Body of pancreas (tissue), 4 donors: ENCODE measurements around the gene TOPORS.

Experiments
- POLR2A ChIP-seq, 3 donors: fragments of 450-650 bp; IDR thresholded peaks; one replicate each; pipeline ENCODE4 v1.6.1; 2016; ENCODE audit warnings: antibody characterized with exemption in 3 of 3, mild to moderate bottlenecking in 2 of 3
- TF ChIP-seq, protein P1 (sequence below), 7 experiments: fragments of 450-650 bp in 4 of 7; fragments of 200-600 bp in 3 of 7; sonication (generic) in 3 of 7; IDR thresholded peaks; one replicate each; pipeline ENCODE4 v1.5.1; 2016 to 2019; ENCODE audit warnings: antibody characterized with exemption in 7 of 7

DNA sequence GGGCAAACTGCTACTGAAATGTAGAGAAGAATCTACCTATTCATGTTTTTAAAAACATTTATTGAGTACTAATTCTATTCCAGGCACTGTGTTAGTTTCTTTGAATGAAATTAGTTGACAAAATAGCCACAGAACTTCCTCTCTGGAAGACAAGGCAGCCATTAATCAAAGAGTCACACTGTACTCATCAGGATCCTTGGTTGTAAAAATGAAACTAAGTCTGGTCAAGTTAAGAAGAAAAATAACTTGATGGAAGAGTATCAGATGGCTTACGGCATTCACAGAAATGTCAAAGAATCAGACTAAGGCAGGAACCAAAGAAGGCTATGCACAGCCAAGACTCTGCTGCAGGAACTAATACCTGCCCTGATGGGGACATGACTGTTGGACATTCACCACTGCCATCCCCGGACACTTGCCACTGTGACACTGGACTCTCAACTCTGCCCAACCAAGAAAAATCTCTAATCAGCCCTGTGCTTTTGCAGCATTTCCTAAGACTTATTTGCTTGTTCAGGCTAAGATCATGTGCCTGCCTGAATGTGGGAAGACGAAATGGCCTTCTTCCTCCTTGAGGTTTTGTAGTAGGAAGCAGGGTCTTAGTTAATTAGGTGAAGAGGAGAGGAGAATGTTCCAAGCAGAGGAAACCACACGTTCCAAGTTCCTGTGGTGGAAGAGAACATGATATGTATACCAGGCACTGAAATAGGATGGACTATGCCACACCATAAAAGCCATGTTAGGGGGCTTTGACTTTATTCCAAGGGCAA is 43.9 kb upstream of the TOPORS start:
- TF ChIP-seq, protein P1, sequence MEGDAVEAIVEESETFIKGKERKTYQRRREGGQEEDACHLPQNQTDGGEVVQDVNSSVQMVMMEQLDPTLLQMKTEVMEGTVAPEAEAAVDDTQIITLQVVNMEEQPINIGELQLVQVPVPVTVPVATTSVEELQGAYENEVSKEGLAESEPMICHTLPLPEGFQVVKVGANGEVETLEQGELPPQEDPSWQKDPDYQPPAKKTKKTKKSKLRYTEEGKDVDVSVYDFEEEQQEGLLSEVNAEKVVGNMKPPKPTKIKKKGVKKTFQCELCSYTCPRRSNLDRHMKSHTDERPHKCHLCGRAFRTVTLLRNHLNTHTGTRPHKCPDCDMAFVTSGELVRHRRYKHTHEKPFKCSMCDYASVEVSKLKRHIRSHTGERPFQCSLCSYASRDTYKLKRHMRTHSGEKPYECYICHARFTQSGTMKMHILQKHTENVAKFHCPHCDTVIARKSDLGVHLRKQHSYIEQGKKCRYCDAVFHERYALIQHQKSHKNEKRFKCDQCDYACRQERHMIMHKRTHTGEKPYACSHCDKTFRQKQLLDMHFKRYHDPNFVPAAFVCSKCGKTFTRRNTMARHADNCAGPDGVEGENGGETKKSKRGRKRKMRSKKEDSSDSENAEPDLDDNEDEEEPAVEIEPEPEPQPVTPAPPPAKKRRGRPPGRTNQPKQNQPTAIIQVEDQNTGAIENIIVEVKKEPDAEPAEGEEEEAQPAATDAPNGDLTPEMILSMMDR (IDR thresholded peaks at IDR 0.05), result no peak
- no peak for TF ChIP-seq POLR2A (IDR thresholded peaks at IDR 0.05)
